HG03565 (cell line): ENCODE data around the gene PTTG1IP2.
A peak's percentile ranks its signal among the peaks of the same experiment; 100 is the strongest.

ENCODE experiments used
- ATAC-seq: cut with Tn5 transposase; IDR thresholded peaks from one replicate; pipeline ENCODE4 v1.9.1; 2021; ENCODE audit warnings: mild to moderate bottlenecking, moderate library complexity; ENCODE audit not compliant: unreplicated experiment

Gene PTTG1IP2

GRCh38 chr7:90474284-90475210 lies 5.1 kb downstream of the PTTG1IP2 start:
- ATAC-seq = no peak

- no peak for ATAC-seq
Observed at GRCh38 chr7:90483251-90483650, 13.8 kb downstream of the PTTG1IP2 start.

DNA sequence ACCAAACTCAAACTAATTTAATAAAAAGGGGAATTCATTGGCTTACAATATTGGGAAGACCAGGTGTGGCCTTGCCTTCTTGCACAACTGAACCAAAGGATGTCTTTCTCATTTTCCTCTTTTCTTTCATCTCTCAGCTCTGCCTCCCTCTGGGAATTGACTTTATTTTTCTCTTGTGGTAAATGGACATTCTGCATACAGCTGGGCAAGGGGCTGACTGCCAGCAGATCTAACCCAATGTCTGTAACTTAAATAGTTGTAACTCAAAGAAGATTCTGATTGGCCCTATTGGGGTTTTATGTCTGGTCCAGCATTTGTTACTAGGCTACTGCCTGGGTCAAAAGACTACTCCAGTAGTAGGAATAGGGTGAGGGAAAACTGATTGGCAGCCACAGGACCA lies 15.3 kb downstream of the PTTG1IP2 start:
- no peak for ATAC-seq

DNA sequence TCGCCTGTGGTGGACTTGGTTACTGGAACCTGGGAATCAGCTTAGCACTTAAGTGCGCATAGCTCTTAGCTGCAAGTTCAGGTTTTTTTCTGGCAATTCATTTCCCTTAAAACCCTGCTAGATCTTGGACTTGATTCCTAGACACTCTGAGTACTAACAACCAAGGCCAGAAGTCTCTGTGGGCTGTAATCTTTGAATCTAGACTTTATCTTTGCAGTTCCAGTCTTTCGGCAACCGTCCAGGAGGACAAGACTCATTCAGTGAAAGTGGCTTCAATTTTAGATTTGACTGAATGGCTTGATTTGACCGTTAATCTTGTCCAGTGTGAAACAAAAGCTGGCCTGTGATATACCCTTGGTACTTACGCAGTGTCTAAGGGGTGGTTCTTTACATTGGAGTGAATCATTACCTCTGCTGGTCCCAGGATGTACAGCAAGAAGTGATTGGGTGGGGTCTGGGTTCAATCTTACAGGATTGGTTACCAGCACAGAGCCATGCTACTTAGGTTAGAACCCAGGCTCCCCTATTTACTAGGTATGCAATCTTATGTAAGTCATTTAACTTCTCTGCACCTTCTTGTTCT lies 16.4 kb downstream of the PTTG1IP2 start:
- ATAC-seq = no peak

- no peak for ATAC-seq
Observed at GRCh38 chr7:90487808-90488207, 18.4 kb downstream of the PTTG1IP2 start.

DNA sequence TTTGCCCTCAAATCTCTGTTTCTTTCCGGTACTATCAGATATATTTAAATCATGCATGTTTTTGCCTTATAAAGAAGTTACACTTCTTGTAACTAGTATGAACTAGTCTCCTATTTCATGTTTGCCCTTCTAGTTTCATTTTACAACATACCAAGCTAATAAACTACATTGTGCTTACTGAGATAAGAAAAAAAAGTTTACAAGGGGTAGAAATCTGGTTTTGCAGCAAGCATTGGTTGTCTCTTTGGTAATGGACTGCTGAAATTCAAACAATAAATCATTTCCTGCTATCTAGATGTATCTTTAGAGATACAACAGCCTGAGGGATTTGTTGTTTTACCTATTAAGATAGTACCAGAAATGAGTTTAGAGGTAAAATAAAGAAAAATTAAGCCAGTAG lies 18.8 kb downstream of the PTTG1IP2 start:
- ATAC-seq = no peak

- no peak for ATAC-seq
Observed at GRCh38 chr7:90492250-90492649, 22.8 kb downstream of the PTTG1IP2 start.

DNA sequence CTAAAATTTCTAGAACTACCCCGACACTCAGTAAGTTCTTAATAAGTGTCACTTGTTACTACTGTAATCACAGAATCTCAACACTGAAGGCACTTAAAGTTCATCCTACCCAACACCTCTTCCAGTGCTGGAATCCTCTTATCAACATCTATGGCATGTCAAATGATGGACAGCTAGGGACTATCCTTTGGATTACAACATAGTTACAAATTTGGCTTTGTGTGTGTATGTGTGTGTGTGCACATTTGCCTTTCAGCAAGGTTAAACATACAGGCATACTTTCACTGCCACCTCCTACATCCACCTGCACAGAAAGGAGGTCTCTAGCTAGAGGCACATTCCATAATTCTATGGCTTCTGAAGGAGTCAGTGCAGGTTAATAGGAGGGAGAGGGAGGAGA lies 25.8 kb downstream of the PTTG1IP2 start:
- no peak for ATAC-seq

GRCh38 chr7:90502539-90502938 lies 33.1 kb downstream of the PTTG1IP2 start:
- ATAC-seq = no peak

- ATAC-seq = no peak
Observed at GRCh38 chr7:90503367-90503766, 33.9 kb downstream of the PTTG1IP2 start.

- no peak for ATAC-seq
Observed at GRCh38 chr7:90507692-90508091, 38.3 kb downstream of the PTTG1IP2 start.

DNA sequence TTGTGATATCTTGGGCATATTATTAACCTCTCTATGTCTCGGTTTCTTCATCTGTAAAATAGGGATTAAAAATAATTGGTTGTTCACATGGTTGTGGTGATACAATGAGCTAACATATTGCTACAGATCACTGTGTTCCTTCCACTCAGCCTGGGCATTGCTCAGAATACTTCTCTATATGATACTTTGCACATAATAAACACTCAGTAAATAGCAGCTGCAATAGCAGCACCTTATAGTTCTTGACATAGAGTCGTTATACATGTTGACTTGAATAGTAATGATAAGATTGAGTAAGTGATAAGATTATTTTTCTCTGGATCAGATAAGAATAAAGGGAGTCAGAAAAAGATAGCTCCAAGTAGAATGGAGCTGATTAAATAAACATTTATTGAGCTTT lies 42.3 kb downstream of the PTTG1IP2 start:
- no peak for ATAC-seq

DNA sequence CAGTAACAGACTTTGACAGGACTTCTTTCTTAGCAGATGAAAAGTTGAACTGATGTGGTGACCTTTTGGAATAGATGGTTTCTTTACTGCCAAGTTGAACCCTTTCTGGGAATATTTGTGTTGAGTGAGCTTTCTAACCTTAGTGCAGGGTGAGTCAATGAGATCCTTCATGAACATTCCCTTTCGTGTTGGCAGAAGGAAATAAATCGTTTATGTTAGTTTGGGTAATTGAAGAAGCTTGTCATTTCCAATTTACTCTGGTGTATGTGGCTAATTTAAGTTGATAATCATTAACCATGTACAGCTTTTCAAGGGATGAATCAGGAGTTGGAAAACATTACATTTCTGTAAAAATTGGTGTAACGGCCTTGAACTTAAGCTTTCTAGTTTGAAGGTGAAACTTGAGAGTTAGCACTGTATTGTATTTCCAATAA lies 43.4 kb downstream of the PTTG1IP2 start:
- ATAC-seq = no peak

GRCh38 chr7:90516257-90516656 lies 46.8 kb downstream of the PTTG1IP2 start:
- ATAC-seq = no peak

- no peak for ATAC-seq
Observed at GRCh38 chr7:90518630-90519029, 49.2 kb downstream of the PTTG1IP2 start.

DNA sequence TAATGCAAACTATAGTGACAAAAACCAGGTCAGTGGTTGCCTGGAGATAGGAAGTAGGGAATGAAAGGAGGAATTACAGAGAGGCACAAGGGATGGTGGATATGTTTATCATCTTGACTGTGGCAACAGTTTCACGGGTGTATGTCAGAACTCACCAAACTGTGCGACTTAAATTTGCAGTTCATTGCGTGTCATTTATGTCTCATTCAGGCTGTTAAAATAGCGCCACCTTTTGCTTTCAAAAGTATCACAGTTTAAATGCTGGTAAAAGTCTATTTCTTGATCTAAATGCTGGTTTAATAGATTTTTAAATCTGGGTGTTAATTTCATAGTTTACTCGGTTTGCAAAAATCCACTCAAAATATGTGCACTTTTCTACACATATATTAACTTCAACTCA lies 51.0 kb downstream of the PTTG1IP2 start:
- no peak for ATAC-seq

DNA sequence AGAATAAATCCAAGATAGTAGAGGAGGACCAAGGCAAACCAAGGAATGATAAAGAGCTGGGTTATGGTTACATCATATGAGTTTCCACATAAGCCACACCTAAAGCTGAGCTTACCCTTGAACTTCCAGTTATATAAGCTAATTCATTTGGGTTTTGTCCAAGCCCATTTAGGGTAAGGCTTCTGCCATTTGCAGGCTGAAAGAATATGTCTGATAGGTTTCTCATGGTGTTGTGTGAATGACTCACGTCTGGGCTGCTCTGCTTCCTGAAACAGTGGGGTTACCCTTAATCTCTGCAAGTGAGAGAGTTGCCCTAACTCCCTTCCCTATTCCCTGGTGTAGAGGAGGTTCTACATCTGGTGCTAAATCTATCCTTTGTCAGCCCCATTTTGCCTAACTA lies 60.8 kb downstream of the PTTG1IP2 start:
- ATAC-seq = no peak

- ATAC-seq = peak; percentile 50
Observed at GRCh38 chr7:90532231-90532929, 62.9 kb downstream of the PTTG1IP2 start.

- ATAC-seq = peak; percentile 50
Observed at GRCh38 chr7:90536449-90536848, 67.0 kb downstream of the PTTG1IP2 start.

GRCh38 chr7:90538405-90538804 lies 69.0 kb downstream of the PTTG1IP2 start:
- ATAC-seq = no peak

DNA sequence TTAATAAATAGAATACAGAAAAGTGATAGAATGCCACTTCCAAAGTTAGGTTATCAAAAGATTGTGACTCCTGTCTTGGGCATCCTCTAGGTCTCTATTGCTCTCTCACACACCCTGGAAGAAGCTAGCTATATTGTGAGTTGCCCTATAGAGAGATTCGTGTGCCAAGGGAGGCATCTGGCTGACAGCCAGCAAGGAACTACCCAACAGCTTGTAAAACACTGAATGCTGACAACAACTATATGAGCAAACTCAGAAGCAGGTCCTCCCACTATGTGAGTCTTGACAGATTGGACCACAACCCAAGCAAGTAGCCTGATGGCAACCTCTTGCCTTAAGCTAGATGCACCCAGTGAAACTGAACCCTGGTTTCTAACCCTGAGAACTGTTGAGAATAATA lies 71.0 kb downstream of the PTTG1IP2 start:
- no peak for ATAC-seq

GRCh38 chr7:90551036-90551435 lies 81.6 kb downstream of the PTTG1IP2 start:
- ATAC-seq = no peak
